HG02571 (cell line): Measurements from ENCODE around the gene MAP3K3.

Experiments
- ATAC-seq: cut with Tn5 transposase; IDR thresholded peaks from one replicate; pipeline ENCODE4 v1.9.1; 2021; ENCODE audit warnings: mild to moderate bottlenecking, moderate library complexity; ENCODE audit not compliant: unreplicated experiment

The MAP3K3 gene

DNA sequence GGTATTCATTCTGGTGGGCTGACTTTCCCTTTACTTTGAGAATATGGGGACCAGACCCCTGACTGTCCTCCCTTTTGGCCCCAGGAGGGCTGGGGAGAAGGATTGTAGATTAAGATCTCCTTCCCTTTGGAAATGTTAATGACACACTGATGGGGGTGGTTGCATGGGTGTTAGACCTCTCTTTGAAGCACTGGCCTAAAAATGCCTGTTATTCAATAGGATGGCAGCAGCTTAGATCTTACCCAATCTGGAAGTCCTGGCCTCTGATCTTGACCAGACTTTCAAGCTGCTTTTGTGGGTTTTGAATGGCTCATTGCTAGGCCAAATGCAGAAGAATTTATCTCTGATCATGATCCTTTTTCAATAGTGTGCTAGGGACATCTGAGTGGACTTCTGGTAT, 25.7 kb downstream of the MAP3K3 start:
- no peak for ATAC-seq

DNA sequence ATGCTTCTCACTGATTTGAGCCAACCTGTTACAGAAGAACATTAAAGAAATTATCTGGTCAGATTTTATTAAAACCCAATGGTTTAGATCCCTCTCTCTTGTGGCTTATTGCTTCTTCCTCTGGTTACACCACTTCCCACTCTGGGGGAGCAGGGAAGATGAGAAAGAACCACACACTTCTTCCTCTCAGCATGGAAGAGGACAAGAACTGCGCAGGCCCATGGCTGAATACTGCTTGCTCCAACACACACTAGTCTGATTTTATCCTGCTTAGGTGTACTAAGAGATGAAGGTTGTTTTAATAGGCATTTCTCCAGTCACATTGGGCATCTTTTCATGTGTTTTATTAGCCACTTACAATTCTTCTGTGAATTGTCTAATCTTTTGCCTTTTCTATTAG, 27.6 kb downstream of the MAP3K3 start:
- ATAC-seq: no peak

DNA sequence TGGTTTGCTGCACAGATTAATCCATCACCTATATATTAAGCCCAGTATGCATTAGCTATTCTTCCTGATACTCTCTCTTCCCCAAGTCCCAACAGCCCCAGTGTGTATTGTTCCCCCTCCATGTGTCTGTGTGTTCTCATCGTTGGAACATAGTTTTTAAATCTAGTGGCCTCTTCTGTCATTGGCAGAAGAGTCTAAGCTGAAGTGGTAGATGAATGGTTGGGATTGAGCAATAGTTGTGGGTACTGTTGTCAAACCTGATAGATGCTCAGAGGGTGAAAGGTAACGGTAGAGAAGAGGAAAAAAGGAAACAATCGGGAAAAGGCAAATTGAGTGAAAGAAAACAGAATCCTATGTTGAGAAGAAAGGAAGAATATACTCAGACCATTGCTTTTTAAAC, 29.9 kb downstream of the MAP3K3 start:
- no peak for ATAC-seq

DNA sequence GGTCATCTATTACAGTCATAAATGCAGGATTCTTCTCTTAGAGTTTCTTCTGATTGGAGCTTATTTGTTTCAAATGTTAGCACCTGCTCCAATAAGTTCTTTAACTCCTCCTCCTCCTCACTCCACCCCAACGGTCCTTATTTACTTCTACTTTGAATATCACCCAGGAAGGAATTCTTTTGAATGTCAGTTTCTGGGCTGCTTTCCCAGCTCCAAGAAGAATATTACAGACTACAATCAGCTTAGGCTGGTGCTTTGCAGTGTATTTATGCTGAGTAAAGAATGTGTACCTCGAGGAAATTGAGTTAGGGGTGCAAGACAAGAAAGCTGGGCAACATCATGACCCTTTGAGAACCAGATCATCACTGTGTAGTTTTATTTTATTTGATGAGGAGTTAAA, 30.8 kb downstream of the MAP3K3 start:
- ATAC-seq: no peak

DNA sequence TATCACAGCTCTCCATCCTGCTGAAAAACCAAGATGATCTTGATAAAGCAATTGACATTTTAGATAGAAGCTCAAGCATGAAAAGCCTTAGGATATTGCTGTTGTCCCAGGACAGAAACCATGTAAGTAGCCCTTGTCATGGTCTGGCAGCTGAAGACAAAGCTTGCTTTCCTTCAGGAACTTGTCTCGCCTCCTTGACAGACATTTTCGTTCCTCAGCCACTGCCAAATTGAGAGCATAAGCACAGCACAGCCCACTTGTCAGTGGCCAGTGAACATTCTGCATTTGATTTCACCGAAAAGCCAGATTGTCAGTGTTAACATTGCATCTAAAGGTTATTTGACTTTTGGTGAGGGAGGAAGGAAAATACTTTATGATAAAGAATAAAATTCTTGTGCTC, 35.6 kb downstream of the MAP3K3 start:
- ATAC-seq: no peak

DNA sequence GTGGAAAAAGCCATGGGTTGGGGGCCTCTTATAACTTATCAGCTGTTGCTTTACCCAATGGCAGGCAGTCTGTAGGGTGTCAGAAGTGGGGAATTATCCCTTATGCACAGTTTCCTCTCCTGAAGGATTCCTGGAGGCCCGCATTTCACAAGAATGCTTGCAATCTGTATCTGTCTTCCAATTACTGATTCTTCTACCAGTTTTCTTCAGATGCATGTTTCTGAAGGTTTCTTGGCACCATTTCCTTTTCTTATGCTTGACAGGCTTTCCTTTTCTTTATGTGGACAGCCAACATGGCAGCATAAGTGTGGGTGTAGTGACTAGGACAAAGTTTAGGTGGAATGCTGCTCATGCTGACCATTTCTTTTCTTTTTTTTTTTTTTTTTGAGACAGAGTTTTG, 36.1 kb downstream of the MAP3K3 start:
- no peak for ATAC-seq

DNA sequence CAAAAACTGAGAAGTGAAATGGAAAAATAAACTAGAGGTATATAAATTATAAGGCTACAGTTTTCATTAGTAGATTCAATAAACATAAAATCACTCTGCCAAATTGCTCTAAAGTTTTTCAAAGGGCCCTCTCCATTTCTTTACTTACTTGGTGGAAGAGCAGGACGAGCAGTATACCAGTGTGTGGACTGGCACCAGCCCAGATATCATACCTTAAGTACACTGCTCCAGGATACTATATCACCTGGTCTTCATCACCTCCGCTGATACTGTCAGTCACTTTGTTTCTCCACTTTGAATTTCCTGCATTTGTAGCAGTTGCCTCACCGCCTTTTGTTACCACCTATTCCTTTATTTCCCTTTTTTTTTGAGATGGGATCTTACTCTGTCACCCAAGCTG, 37.6 kb downstream of the MAP3K3 start:
- ATAC-seq: no peak

DNA sequence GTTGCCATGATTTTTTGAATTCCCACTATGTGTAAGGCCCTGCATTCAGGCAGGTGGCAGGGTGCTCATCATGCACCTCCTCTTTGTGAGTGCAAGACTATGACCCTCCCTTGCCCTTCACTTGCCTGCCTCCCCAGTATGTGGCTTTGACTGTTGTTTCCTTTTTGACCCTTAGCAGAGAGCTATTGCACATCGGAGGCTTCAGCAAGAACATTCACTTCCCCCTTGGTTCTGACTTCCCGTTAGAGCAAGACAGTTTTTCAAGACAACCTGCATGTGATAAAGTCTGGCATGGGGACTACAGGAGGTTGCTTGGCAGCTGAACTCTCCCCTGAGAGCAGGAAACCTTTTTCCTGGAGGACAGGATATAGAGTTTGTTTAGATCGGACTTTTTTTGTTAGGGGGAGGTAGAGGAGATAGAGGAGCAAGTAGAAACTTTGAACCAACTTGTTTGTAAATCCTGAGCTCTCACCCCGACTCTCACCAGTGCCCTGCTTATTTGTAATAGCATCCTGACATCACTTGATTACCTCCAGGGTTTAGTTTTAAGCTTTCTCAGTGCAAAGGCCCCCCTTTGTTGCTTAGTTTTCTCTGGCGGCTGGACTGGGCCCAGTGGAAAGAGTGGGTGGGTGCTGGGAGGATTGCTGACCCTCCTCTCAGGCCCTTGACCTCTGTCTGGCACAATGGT, 43.5 kb downstream of the MAP3K3 start:
- ATAC-seq: no peak

DNA sequence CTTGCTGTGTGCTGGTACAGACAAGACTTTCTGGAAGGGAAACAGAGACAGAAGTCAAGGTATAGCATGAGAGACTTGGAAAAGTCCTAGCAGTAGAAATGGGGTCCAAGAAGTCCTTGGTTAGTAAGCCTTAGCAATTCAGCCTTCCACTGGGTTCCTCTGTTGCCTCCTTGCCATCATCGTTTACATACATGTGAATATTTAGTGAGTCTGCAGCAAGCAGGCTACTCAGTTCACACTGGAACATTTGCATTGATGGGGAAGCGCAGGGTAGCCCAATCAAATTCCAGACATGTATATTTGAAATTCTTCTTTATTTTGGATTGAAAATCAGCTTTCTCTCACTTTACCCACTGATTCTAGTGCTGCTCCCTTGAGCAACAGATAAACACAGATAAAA, 50.6 kb downstream of the MAP3K3 start:
- ATAC-seq: no peak

DNA sequence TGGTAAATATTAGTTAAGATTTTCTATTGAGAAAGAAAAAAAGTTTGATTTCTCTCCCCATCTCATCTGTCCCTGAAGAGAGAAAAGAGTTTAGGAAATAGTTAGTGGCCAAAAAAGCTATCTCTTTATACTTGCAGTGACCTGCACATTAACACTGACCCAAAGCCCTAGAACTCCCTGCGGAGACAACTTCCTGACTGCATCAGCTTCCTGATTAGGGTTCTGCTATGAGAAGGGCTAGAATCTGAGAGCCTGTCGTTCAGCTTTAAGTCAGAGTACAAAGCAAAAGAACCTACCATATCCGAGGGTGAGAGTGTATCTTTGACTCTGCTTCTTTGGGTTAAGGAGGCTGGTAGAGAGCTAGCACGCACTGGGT, 53.0 kb downstream of the MAP3K3 start:
- ATAC-seq: no peak

DNA sequence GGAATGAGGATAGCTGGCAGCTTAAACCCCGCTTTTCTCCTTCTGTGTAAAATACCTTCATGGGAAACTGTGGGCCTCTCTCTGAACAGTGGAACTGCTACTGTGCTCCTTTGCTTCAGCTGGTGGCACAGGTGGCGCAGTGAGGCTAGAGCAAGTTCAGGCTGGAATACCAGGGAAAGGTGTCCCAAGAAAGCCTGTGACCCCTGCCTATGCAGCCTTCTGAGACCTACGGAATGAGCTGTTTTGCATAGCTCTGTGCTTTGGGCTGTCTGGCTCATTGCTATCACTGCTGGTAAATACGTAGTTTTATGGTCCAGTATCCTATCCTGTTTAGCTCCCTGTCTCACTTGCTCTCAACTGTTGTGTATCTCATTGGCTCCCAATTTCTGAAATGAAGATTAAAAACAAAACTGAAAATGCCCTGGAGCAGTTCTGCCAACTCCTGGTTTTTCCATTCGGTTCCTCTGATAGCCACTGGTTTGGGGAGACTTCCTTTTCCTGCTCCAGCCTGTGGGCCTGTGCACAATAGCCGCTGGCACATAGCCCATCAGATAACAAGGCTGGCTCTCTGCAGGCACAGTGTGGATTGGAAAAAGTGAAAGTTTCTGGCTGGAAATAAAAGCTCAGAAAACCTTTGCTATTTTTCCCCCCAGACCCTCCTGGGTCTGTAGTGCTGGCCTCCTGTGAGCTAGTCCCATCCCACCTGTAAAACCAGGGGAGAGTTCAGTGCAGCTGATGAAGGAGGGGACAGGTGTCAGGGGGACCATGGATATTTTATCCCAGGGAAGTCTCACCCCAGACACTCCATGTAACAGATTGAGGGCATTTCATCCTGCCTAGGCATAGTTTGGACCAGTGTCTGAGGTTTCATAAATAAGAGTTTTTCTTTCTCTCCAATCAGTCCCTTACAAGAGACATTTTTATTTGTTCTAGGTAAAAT, 53.7 kb downstream of the MAP3K3 start:
- ATAC-seq: no peak

DNA sequence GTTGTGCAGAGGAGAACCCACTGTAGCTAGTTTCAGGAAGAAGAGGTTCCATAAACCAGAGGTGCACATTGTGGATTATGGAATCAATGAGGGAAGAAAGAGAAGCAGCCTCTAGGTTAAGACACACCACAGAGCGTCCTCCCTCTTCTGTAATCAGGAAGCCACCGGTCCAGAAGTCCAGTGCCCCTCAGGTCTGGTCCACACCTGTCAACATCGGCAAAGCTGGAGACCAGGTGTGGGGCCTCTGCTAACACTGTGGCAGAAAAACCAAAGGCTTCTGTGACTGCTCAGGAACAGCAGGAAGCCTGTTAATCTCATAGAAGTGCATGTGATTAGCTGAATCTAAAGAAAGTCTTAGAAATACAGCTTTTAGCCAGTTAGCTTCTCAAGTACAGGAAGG, 54.4 kb downstream of the MAP3K3 start:
- ATAC-seq: no peak

DNA sequence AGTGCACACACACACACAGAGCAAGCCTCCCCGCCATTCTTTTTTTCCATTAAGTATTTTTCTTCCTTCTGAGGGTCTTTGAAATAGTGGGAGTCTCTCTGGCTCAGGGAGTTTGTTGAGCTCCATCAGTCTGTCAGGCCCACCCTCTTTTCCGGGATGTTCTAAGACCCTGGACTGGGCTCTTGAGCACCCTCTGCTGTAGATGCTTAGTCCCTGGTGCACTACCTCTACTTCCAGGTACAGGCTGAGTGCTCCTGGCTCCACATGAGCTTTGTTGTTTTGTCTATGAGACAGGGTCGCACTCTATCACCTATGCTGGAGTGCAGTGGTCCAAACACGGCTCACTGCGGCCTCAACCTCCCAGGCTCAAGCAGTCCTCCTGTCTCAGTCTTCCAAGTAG, 57.0 kb downstream of the MAP3K3 start:
- ATAC-seq: no peak

DNA sequence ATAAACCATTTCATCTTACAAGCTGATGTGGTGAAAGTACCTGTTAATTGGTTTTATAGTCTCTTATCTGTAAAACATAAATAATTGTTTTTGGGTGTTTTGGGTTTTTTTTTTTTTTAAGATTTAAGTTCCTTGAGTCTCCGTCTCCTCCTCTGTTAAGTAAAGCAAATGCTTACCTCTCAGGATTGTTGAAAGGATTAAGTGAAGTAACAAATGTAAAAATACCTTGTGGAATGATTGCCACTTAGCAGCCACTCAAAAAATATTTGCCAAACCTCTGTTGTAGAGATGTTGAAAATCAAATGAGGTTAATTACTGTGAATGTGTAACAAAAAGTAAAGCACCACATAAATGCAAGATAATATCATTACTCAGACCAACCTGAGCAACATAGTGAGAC, 58.5 kb downstream of the MAP3K3 start:
- ATAC-seq: no peak

DNA sequence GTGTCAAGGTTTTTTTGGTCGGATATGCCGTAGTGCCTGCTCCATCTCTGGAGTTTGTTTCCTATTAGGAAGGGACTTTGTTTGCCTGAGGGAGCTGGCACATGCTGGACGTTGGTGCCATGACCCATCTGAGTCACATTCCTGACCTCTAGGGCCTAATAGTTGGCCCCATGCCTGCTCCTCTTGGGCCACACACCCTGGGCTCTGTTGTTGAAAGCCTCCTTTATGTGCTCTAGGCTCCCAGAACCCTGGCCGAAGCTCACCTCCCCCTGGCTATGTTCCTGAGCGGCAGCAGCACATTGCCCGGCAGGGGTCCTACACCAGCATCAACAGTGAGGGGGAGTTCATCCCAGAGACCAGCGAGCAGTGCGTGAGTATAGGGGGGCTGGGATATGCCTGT, 59.3 kb downstream of the MAP3K3 start:
- no peak for ATAC-seq

DNA sequence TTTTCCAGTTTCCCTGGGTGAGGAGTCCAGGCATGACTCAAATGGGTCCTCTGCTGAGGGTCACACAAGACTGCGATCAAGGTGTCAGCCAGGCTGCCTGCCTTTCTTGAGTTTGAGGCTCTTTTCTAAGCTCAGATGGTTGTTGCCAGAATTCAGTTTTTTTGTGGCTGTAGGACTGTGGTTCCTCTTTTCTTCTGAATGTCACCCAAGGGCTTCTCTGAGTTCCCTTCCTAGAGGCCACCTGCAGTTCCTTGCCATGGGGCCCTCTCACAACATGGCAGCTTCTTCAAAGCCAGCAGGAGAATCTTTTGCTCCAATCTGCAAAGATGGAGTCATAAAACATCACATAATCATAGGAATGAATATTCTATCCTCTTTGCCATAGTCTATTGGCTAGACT, 60.2 kb downstream of the MAP3K3 start:
- no peak for ATAC-seq

DNA sequence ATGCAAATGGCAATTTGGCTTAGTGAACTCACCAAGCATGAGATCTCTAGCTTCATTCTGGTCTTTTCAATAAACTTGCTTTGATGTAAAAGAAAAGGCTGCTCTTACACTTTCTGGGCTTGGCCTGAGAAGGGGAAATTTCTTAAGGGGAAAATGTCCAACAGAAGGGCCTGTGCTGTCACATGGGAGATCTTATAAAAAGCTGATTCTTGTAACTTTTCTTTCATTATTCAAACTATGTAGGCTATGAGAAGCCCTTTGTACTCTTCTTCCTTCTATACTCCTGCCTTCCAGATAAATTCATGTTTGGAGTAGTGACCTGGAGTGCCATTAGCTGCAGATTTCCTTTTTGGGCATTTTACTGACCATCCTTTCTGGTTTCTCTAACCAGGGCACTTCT, 60.8 kb downstream of the MAP3K3 start:
- no peak for ATAC-seq

DNA sequence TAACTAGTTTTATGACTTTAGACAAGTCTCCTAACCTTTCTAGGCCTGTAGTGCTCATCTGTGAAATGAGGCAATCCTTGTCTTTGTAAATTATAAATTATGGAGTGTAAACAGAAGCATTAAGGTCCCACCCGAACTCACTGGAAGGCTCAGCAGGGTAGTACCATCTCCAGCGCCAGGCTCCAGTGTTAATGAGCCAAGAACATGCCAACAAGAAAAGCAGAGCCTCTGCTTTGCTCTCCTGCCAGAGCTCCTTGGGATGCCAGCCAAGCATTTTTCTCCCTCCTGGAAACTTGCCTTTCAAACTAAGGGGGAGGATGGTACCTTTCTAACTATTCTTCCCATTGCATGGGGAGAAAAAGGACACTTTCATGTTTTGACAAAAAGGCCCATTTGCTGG, 62.8 kb downstream of the MAP3K3 start:
- no peak for ATAC-seq

DNA sequence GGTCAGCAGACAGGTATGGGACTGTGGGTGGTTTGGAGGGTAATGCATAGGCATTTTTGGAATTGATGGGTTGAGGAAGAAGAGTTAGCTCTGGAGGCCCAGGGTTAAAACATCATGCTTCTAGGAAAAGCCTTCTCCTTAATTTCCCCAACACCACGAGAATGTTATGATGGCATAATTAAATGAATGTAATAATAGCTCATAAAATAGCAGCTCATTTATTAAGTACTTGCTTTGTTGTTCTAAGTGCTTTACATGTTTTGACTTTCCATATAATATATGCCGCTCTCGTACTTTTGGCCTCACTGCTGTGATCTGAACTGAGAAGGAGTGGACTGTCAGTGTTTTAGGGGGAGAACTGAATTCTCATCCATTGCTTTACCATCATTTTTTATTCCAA, 63.4 kb downstream of the MAP3K3 start:
- no peak for ATAC-seq

DNA sequence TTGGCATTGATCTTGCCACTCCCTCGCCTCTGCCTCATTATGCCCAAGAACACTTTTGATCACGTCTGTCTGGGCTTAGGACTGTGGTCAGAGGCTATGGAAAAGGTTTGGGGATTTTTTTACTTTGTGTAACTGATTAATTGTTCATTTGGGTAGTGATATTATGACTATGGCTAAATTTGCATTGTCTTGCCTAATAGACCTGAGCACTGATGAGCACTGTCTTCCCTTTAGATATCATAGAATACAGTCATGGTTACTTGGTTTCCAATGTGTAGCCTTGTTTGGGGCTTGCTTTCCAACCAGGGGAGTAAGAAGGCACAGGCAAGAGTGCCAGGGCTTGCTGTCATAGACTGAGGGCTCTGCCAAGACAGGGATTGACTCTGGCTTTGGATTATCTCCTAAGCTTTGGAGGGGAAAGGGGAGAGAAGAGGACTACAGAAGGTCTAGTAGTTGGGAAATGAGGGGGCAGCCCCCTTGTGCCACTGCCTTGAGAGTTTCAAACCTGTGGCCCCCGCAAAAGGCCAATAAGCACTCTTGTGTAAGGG, 64.0 kb downstream of the MAP3K3 start:
- no peak for ATAC-seq

DNA sequence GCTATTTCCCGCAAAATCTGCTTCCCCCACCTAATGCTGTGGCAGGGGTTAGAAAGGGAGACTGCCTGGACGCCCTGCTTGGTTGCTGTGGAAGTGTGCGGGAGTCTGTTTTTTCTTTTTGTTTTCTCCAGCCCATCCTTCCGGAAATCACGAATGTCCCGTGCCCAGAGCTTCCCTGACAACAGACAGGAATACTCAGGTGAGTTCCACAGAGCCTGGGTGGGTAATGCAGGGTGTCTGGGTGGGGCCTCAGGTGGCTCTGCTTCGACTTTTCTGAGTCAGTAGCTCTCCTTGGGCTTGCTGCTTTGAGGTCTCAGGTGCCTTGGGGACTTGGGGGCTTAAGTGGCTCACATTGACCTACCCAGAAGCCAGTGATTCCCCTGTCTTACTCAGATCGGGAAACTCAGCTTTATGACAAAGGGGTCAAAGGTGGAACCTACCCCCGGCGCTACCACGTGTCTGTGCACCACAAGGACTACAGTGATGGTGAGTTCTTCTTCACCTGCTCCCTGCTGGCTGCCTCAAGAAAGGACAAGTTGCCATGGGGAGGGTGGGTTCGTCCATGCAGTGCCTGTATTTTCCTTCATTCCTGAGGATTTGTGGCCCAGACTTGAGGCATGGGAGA, 66.3 kb downstream of the MAP3K3 start:
- ATAC-seq: no peak

DNA sequence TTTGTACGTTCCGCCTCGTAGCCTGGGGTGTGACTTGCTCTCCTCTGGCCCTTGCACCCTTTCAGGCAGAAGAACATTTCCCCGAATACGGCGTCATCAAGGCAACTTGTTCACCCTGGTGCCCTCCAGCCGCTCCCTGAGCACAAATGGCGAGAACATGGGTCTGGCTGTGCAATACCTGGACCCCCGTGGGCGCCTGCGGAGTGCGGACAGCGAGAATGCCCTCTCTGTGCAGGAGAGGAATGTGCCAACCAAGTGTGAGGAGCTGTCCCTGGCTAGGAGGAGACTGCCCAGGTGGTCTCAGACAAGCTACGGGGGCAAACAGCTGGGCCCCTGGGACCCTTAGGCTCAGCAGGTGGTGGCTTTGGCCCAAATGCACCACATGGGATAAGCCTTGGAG, 67.3 kb downstream of the MAP3K3 start:
- ATAC-seq: no peak
